Measurements from ENCODE around the gene CSF1. TPM values are rescaled to one million over a fixed set of nuclear protein-coding genes. Genes with fewer than 3 reads are reported as not detected.

The CSF1 gene
- total RNA-seq, 1 donor = 53.9 TPM

- TF ChIP-seq, protein P1, sequence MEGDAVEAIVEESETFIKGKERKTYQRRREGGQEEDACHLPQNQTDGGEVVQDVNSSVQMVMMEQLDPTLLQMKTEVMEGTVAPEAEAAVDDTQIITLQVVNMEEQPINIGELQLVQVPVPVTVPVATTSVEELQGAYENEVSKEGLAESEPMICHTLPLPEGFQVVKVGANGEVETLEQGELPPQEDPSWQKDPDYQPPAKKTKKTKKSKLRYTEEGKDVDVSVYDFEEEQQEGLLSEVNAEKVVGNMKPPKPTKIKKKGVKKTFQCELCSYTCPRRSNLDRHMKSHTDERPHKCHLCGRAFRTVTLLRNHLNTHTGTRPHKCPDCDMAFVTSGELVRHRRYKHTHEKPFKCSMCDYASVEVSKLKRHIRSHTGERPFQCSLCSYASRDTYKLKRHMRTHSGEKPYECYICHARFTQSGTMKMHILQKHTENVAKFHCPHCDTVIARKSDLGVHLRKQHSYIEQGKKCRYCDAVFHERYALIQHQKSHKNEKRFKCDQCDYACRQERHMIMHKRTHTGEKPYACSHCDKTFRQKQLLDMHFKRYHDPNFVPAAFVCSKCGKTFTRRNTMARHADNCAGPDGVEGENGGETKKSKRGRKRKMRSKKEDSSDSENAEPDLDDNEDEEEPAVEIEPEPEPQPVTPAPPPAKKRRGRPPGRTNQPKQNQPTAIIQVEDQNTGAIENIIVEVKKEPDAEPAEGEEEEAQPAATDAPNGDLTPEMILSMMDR (IDR thresholded peaks at IDR 0.05; ENCODE audit: extremely low read depth, low read depth, low read length) = no peak
- Histone ChIP-seq H3K79me2 (ENCODE audit: insufficient read depth, low read length) (no peaks in the 10 kb centered on the region), H3K27me3 (ENCODE audit: insufficient read depth, low read length) (no peaks in the 10 kb centered on the region), H3K4me3 (ENCODE audit: insufficient read depth, low read length) (no peak overlapping the region), H2AFZ (ENCODE audit: low read length) (no peak overlapping the region), H3K27ac (ENCODE audit: low read depth, low read length) (no peak overlapping the region), H3K36me3 (ENCODE audit: insufficient read depth, low read length) (peaks cover 40% of the 10 kb centered on the region), H4K20me1 (ENCODE audit: insufficient read depth, low read length) (peaks cover 5% of the 10 kb centered on the region), H3K4me1 (ENCODE audit: insufficient read depth, low read length) (peaks cover 50% of the 10 kb centered on the region), H3K9me3 (ENCODE audit: low read depth, low read length) (no peaks in the 10 kb centered on the region), H3K4me2 (ENCODE audit: insufficient read depth, low read length) (no peak overlapping the region)
- no peak for DNase-seq (ENCODE audit: insufficient read length, low spot score, missing footprints)
These were observed 19.8 kb downstream of the CSF1 start for GRCh38 chr1:109930252-109930993.

DNA sequence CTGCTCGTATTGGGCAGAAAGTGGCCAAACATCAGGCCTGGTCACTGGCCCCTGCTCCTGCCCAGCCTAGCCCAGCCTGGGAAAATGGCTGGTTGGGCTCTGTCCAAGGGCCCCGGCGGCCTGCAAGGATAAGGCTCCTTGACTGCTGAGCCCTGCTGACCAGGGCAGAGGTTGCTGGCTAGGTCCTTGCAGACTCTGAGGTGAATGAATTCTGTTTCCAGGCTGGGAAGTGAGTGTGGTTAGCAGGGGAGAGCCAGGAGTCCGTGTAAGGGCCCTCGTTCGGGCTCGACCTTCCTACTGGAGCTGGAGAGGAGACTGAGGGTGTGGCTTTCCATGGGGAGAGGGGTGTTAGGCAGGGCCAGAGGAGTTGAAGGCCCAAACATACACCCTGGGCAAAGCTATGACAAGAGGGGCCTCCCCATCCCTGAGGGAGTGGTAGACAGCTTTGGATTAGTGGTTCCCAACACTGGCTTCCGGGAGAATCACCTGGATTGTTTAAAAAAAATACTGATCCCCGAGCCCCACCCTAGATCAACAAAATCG is 20.6 kb downstream of the CSF1 start:
- no peak overlapping the region for H3K27ac ChIP-seq (ENCODE audit: low read depth, low read length)
- peaks cover 5% of the 10 kb centered on the region for H4K20me1 ChIP-seq (ENCODE audit: insufficient read depth, low read length)
- H2AFZ ChIP-seq (ENCODE audit: low read length) = no peak overlapping the region
- H3K9me3 ChIP-seq (ENCODE audit: low read depth, low read length) = no peaks in the 10 kb centered on the region
- H3K27me3 ChIP-seq (ENCODE audit: insufficient read depth, low read length) = no peaks in the 10 kb centered on the region
- no peak overlapping the region for H3K4me3 ChIP-seq (ENCODE audit: insufficient read depth, low read length)
- peak; percentile 92 for DNase-seq (ENCODE audit: insufficient read length, low spot score, missing footprints)
- peaks cover 46% of the 10 kb centered on the region for H3K4me1 ChIP-seq (ENCODE audit: insufficient read depth, low read length)
- H3K36me3 ChIP-seq (ENCODE audit: insufficient read depth, low read length) = peaks cover 32% of the 10 kb centered on the region
- no peak overlapping the region for H3K4me2 ChIP-seq (ENCODE audit: insufficient read depth, low read length)
- H3K79me2 ChIP-seq (ENCODE audit: insufficient read depth, low read length) = no peaks in the 10 kb centered on the region
- TF ChIP-seq, protein P1 (IDR thresholded peaks at IDR 0.05; ENCODE audit: extremely low read depth, low read depth, low read length) = no peak

- Histone ChIP-seq H2AFZ (ENCODE audit: low read length) (no peak overlapping the region), H3K4me2 (ENCODE audit: insufficient read depth, low read length) (no peak overlapping the region), H3K9me3 (ENCODE audit: low read depth, low read length) (no peaks in the 10 kb centered on the region), H3K79me2 (ENCODE audit: insufficient read depth, low read length) (no peaks in the 10 kb centered on the region), H4K20me1 (ENCODE audit: insufficient read depth, low read length) (peaks cover 5% of the 10 kb centered on the region), H3K36me3 (ENCODE audit: insufficient read depth, low read length) (peaks cover 25% of the 10 kb centered on the region), H3K4me3 (ENCODE audit: insufficient read depth, low read length) (no peak overlapping the region), H3K27ac (ENCODE audit: low read depth, low read length) (no peak overlapping the region), H3K4me1 (ENCODE audit: insufficient read depth, low read length) (peaks cover 38% of the 10 kb centered on the region), H3K27me3 (ENCODE audit: insufficient read depth, low read length) (no peaks in the 10 kb centered on the region)
- no peak for DNase-seq (ENCODE audit: insufficient read length, low spot score, missing footprints)
- TF ChIP-seq, protein P1 (IDR thresholded peaks at IDR 0.05; ENCODE audit: extremely low read depth, low read depth, low read length) = no peak
These were observed 21.4 kb downstream of the CSF1 start for GRCh38 chr1:109931911-109932636.

DNA sequence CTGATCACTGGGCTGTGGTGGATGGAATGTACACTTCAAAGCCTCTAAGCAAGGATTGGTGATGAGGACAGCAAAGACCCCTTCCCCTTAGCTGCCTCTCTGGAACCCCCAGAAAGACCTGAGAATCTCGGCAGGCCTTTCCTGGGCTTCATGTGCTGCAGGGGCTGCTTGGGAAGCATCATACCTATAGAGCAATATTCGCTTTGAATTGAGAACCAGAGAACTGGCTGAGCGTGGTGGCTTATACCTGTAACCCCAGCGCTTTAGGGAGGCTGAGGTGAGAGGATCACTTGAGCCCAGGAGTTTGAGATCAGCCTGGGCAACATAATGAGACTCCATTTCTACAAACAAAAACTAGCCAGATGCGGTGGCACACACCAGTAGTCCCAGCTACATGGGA is 22.0 kb downstream of the CSF1 start:
- no peak overlapping the region for H3K27ac ChIP-seq (ENCODE audit: low read depth, low read length)
- TF ChIP-seq, protein P1 (IDR thresholded peaks at IDR 0.05; ENCODE audit: extremely low read depth, low read depth, low read length) = no peak
- no peaks in the 10 kb centered on the region for H3K79me2 ChIP-seq (ENCODE audit: insufficient read depth, low read length)
- H3K36me3 ChIP-seq (ENCODE audit: insufficient read depth, low read length) = peaks cover 23% of the 10 kb centered on the region
- DNase-seq (ENCODE audit: insufficient read length, low spot score, missing footprints) = peak; percentile 50
- no peaks in the 10 kb centered on the region for H3K9me3 ChIP-seq (ENCODE audit: low read depth, low read length)
- H3K4me3 ChIP-seq (ENCODE audit: insufficient read depth, low read length) = no peak overlapping the region
- H3K27me3 ChIP-seq (ENCODE audit: insufficient read depth, low read length) = no peaks in the 10 kb centered on the region
- H3K4me1 ChIP-seq (ENCODE audit: insufficient read depth, low read length) = peaks cover 33% of the 10 kb centered on the region
- H4K20me1 ChIP-seq (ENCODE audit: insufficient read depth, low read length) = peaks cover 4% of the 10 kb centered on the region
- H3K4me2 ChIP-seq (ENCODE audit: insufficient read depth, low read length) = no peak overlapping the region
- no peak overlapping the region for H2AFZ ChIP-seq (ENCODE audit: low read length)

All from osteoblast (primary cell).